Stimulated activated CD4-positive, alpha-beta T cell treated with anti-CD3 and anti-CD28 coated beads, Interleukin-2, amount 100 ng/mL, for 48 hours (primary cell): ENCODE results near the gene MAP7D3.
"Not testable (repeated sequence)": the region's sequence is repeated elsewhere in the genome, so short reads cannot be mapped to it uniquely, and the experiment has no call there.

ENCODE experiments used
- DNase-seq, 2 donors: peaks; one replicate each; pipeline ENCODE4 v3.0.0-alpha.2; 2020

MAP7D3 gene

DNA sequence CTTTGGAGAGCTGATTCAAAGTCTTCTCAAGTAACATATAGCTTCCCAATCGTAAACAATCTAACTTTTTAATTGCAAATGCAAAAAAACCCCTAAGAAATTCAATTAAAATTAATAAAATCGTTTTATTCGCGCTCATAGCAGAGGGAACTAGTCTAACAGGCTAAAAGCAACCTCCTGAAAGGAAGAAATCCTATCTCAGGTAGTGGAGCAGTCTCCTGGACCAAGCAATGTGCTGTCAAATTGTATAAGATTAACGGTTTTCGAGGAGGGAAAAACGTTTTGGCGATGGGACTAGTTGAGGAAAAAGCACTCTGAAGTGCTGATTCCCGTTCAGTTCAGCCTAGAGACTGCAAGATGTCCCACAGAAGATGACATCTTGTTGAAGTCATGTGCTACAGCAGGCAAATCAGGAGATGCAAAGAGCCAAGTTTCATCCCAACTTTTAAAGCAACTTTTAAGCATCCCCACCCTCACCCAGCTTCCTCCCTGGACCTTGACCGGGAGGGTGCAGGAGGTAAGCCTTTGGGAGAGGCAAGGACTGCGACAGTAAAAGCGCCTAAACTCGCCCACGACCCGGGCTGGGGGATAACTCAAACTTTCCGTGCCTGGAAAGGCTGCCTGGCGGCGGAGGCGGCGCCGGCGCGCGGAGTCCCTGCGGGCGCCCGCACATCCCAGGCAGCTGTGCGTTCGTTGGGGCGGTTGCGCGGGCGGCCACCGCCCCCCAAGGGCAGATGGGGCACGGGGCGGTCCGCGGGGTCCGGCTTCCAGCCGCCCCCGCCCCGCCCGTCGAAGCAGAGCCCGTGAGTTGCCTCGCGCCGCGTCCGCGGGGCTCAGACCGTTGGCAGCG, 784 bp downstream of the MAP7D3 start:
- DNase-seq = peak; percentile 13 to 19

DNA sequence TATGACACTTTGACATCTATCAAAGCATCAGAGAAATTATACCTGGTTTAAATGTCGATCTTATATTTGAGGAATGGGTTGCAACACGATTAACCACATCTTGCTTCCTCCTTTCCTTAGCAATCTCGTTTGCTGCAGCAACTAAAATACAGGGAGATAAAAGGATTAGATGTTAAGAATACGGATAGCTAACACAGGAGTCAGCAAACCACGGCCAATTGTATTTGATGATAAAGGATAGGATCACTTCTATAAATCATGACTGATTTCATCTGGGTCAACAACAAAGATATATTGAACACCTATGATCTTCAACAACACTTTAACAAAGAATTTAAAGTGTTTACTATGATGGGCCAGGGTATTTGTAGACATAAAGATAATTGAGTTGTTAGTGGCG, 5.0 kb downstream of the MAP7D3 start:
- no peak for DNase-seq

DNA sequence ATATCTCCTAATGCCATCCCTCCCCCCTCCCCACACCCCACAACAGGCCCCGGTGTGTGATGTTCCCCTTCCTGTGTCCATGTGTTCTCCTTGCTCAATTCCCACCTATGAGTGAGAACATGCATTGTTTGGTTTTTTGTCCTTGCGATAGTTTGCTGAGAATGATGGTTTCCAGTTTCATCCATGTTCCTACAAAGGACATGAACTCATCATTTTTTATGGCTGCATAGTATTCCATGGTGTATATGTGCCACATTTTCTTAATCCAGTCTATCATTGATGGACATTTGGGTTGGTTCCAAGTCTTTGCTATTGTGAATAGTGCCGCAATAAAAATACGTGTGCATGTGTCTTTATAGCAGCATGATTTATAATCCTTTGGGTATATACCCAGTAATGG, 13.4 kb downstream of the MAP7D3 start:
- DNase-seq = not testable (repeated sequence)

DNA sequence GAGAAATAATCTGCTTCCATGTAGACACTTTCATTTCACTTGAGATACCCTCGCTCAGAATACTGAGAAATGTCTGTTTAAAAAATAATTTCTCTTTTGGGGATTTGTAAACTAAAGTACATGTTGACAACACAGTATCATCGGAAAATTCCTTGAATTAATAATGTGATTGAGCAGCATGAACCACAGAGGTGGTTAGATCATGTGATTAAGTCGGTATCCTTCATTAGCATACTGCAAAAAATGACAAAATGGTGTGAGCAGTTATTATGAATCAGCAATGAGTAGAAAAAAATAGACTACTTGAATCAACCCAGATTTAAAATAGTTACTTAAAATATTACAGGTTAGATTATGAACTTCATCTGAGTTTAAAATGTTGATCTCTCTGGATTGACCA, 14.1 kb downstream of the MAP7D3 start:
- DNase-seq = no peak

DNA sequence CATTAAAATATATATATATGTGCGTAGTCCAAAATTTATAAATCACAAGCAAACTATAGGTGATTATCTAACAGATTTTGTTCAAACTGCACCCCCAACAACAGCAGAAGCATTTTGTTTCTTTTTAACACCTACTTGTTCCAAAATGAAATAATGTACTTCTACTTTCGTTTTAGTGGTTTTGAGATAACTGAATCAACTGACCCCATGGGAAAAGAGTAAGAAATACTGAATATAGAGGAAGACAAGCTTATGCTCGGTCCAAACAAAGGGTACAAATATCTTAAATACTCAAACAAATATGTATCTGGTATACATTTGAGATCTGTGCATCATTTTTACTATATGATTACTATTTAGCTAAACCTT, 22.4 kb downstream of the MAP7D3 start:
- no peak for DNase-seq

DNA sequence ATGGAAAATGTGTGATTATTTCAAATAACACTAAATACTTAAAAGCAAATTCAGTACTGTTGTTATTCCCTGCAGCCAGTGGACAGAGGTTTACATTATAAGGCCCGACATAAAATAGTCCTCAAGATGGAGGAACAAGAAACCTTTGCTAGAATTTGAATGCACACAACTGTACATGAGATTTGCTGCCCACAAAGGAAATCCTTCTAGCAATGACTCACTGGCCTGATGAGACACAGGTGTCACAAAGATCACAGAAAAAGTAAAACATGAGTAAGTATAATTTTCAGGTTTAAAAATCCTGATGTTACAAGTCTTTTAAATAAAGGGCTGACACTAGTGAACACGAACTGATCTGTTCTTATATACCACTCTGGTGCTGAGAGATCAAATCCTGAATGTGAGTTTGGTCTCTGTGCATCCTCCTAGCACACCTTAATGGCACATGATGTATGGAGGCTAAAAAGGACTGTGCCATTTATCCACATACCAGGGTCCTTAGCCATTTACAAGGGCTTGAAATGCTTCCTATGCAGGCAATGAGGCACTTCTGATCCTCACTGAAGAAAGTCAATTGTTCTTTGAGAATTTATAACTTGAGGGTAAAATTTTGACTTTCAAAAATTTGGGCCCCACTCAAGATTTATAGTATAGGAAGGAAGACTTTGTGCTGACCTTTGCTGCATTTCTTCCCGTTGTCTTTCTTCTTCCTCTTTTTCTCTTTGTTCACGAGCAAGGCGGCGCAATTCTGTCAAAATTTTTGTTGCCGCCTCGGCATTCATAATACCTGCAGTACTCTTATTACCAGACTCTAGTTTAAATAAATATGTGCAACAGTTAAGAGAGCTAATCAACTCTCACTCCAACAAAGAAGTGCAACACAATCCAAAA, 23.0 kb downstream of the MAP7D3 start:
- no peak for DNase-seq

DNA sequence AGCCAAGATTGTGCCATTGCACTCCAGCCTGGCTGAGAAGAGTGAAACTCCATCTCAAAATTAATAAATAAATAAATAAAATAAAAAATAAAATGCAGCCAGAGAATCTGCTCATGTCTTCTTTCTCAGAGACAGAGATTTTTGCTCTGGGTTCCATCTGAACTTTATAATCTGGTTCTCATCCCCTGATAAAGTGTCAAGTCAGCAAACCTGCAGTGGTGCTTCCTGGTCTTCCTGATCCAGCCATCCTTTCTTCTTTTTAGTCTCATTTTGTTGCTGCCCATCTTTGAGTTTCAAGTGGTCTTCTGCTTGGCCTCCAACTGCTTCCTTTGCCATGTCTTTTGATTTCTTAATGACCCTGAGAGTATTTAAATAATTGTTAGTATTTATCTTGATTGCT, 24.1 kb downstream of the MAP7D3 start:
- no peak for DNase-seq

DNA sequence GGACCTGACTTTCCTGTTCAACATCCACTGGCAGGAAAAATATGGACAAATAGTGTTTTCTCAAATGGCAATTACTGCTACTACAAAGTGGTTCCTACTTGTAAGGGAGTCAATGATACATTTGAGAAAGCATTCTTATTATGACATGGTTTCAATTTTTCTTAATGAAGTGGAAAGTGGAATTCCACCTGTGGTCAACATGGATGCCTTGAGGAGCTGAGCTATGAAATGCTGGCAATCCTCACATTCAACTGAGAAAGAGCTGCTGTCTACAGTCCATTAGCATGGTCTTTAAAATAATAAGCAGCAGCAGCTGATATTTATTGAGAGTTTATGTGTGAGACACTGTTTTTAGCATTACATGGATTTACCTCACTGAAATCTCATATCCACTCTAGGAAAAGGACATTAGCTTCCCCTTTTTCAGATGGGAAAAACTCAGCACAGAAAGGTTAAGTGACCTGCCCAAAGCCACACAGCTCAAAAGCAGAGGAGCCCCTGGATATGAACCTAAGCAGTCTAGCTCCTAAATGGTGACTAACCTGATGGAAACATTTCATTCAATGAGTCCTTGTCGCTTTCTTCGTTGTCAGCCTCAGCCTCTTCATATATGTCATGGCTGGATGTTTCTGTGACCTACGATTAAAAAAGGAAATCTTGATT, 29.2 kb downstream of the MAP7D3 start:
- no peak for DNase-seq

DNA sequence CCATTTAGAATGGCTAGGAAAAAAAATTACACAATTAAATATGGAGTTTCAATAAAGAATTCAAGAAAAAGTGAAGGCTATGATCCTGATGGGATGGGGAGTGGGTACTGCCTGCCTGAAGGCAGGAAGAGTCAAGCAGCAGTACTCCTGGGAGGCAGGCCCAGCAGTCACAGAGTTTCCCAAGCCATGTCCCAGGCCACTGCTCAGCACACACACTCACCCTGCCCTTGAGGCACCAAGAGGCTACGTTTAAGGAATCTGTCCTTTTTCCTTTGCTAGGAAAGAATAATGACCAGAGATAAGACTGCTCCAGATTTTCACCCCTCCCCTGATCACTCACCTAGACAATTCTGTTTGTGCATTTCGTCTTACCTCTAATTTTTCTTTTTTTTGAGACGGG, 30.2 kb downstream of the MAP7D3 start:
- no peak for DNase-seq

DNA sequence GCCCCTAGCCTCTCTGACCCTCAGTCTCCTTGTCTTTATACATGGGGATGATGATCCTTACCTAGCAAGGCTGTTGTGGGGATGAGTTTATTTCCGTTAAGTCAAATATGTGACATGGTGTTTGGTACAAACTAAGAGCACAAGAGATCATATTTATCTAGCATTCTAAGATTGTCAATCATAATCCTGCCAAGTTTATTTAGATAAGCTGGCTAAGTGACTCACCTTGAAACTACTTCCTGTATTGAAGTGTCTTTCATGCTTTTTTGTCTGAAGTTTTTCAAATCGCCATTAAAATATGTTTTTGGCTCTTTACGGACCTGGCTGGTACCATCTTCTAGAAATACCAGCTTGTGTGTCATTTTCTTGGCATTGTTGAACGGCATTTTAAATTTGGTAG, 30.7 kb downstream of the MAP7D3 start:
- DNase-seq = no peak

DNA sequence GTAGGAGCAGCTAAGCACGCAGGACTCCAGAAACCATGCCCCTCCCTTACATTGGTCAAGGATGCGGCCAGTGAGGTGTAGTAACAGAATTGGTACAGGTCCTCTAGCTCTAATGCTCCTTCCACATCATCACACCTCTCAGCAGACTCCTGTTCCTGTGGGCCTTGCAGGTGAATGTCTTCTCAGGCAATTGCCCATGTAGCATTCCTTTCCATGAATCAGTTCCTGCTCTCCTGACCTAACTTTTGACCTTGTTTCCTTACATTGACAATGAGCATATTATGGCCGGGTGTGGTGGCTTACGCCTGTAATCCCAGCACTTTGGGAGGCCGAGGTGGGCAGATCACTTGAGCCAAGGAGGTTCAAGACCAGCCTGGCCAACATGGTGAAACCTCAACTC, 31.3 kb downstream of the MAP7D3 start:
- no peak for DNase-seq

DNA sequence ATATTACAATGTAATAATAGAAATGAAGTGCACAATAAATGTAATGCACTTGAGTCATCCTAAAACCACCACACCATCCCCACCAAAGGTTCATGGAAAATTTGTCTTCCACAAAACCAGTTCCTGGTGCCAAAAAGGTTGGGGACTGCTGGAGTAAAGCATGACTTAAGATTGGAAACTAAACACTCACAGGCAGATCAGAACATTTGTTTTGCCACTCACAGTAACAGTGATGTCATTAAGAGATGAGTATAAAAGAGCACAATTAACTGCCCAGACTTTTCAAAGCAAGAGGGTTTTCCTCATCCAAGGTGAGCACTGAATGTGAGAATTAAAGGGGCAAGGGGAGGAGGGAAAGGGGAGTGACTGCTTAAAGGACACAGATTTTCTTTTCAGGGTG, 35.6 kb downstream of the MAP7D3 start:
- DNase-seq = no peak

DNA sequence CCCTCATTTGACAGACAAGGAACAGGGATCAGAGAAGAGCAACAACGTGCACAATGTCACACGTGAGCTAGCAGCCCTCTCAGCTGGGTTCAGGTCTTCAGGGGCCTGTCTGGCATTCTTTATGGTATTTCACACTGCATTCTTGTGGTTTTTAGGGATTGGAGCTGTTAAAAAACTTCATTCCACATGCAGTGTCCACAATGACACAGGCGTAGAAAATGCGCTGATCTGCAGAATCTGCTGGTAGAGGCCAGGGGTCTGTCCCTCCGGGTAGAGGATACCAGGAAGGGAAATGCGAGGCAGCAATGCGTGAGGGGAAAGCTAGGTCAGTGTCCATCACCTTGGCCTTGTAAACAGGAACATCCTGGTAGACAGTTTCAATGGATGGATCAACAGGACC, 36.6 kb downstream of the MAP7D3 start:
- no peak for DNase-seq

DNA sequence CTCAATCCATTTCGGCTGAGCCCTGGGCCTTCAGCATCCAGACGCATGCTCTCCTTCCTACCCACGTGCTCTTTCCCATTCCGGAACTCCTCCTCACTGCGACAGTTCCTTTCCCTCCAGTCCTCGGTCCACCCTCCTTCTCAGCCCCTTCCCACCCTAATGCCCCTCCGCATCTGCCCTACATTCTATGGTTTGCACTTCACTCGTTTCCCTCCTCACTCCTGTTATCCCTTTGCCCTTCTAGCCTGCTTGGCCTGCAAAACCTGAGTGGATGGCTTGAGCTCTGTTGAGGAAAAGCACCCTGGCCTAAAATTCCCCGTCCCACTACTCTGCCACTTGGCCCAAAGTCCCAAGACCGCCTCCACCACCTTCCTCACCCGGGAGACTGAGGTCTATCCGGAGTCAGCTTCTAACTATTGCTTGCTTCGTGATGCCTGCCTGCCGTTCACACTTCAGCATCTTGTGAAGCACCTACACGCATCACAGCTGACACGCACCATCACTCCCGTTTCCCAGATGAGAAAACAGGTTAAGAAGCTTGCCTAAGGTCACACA, 38.6 kb downstream of the MAP7D3 start:
- DNase-seq = no peak

DNA sequence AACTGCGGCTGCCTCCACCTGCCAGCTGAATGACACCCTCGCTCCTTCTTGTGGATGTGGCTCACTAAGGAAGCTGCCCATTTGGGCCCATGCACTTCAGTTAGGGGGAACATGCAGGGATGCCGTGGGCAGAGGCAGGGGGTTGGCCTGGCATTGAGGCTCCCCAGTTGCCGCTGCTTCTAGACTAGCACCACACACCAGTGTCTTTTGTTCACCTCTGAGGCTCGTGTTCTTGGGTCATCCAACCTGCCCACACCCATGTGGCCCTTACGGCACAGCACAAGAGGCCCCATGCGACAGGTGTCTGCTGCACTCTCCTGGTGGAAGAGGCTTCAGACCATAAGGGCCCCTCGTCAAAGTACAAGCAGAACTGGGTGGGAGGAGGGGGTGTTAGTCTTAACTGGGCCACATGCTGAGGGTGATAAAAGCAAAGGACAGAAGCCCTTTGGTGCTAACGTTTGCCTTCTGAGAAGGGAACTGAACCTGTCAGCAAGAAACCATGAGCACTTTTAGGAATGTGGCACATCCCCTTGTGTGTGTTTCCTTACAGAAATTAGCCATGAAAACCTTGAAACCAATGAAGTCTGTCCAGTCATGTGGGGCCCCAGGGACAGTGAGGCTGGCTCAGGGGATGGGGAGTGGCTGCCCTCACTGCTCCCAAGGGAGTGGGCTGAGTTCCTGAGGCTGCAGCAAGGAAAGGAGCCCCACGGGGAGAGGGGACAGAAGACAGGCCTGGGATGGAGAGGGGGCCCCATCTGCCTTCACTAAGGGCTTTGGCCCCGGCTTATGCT, 39.2 kb downstream of the MAP7D3 start:
- DNase-seq = no peak

DNA sequence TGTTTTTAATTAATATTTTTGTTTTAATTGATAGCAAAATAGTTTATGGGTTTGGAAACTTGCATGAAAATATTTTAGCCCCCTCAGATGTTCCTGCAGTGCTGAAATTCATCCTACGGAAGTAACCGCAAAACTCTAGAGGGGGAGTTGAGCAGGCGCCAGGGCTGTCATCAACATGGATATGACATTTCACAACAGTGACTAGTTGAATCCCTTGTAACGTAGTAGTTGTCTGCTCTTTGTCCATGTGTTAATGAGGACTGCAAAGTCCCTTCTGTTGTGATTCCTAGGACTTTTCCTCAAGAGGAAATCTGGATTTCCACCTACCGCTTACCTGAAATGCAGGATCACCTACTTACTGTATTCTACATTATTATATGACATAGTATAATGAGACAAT, 40.4 kb downstream of the MAP7D3 start:
- no peak for DNase-seq

DNA sequence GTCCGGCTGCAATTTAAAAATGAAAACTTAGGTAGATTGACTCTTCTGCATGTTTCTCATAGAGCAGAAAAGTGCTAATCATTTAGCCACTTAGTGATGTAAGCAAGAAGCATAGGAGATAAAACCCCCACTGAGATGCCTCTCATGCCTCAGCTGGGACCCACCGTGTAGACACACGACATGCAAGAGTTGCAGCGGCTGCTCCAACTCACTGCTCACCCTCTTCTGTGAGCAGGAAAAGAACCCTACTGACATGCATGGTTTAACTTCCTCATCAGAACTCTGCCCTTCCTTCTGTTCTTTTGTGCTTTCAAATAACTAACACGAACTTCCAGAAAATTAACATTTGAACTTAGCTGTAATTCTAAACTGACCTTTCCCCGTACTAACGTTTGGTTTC, 41.0 kb downstream of the MAP7D3 start:
- no peak for DNase-seq

DNA sequence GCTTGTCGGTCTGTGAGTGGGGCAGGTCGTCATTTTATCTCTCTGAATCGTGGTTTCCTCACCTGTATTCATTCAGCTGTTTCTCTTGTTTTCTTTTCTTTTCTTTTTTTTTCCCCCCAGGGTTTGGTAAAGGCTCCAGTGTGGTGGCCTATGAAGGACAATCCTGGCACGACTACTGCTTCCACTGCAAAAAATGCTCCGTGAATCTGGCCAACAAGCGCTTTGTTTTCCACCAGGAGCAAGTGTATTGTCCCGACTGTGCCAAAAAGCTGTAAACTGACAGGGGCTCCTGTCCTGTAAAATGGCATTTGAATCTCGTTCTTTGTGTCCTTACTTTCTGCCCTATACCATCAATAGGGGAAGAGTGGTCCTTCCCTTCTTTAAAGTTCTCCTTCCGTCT, 41.4 kb downstream of the MAP7D3 start:
- DNase-seq = no peak

DNA sequence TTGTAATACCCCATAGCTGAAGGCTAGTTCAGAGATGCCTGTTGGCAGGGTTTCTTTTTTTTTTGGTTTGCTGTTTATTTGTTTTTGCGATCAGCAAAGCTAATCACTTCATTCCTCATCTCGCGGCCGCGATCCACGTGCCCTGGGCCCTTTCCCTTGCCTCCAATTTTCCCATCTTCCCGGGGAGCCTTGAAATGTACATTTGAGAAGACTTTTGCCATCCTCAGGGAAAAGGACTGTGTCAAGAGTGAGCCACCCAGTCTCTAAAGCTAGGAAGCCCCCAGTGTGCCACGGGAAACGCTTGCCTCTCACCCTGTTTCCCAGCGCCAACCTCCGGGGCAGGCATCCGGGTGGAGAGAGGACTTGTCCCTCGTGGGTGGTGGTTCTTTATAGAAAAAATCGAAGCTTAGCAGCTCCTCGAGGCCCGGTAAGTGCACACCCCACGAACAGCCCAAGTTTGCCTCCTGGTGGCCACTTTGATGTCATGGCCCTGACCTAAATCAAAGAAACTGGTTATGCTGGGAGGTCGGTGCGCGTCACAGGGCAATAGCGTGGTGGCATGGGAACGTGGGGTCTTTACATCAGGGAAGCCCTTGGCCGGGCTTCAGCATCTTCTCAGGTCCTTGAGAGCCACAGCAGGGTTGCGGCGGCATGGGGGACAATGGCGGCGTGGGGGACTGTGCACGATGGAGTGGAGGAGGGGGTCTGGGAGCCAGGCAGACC, 42.0 kb downstream of the MAP7D3 start:
- peak in 1 of 2 donors; percentile 8 for DNase-seq

DNA sequence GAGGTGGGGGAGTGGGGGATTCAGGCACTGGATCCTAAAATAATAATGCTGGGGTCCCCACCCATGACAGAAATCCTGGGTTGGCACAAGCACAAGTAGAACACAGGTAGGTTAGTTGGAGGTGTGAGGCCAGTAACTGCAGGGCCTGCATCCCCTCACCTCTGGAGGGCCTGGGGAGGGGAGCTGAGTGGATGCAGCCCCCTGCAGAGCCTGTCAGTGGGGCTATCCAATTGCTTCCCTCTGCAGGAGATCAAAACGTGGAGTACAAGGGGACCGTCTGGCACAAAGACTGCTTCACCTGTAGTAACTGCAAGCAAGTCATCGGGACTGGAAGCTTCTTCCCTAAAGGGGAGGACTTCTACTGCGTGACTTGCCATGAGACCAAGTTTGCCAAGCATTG, 43.7 kb downstream of the MAP7D3 start:
- DNase-seq = no peak

DNA sequence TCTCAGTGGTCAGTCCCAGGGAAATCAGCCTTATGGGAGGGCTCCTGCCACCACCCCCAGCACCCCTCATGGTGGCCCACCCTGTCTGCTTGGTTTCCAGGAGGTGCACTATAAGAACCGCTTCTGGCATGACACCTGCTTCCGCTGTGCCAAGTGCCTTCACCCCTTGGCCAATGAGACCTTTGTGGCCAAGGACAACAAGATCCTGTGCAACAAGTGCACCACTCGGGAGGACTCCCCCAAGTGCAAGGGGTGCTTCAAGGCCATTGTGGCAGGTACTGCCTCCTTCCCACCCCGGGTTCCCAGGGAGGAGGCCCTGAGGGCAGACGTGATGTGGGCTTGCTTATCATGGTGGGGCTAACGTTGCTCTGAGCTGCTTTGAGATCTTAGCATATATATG, 44.3 kb downstream of the MAP7D3 start:
- no peak for DNase-seq

DNA sequence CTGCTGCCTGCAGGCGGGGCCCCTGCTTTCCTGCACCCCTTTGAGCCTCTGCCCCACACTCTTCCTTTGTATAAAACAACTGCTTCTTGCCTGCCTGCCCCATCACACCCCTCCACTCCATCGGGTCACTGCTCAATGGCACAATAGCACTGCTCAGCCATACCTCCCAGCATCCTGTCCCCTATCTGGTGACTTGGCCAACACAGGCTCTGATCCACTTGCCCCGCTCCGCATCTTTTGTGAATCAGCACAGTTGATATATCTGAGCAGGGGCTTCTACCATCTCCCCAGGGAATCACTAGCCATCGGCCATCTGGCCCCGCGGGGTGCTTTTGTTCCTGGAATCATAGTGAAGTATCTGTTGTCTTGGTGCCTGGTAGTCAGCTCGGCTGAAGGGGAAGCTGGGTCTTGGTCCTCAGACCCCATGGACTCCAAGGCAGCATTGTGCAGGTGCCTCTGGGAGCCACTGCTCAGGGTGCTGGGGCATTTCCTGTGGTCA, 45.3 kb downstream of the MAP7D3 start:
- no peak for DNase-seq
